Measurements from ENCODE around the gene VAV2.
"Not testable (repeated sequence)": the region's sequence is repeated elsewhere in the genome, so short reads cannot be mapped to it uniquely, and the experiment has no call there.

The VAV2 gene

DNA sequence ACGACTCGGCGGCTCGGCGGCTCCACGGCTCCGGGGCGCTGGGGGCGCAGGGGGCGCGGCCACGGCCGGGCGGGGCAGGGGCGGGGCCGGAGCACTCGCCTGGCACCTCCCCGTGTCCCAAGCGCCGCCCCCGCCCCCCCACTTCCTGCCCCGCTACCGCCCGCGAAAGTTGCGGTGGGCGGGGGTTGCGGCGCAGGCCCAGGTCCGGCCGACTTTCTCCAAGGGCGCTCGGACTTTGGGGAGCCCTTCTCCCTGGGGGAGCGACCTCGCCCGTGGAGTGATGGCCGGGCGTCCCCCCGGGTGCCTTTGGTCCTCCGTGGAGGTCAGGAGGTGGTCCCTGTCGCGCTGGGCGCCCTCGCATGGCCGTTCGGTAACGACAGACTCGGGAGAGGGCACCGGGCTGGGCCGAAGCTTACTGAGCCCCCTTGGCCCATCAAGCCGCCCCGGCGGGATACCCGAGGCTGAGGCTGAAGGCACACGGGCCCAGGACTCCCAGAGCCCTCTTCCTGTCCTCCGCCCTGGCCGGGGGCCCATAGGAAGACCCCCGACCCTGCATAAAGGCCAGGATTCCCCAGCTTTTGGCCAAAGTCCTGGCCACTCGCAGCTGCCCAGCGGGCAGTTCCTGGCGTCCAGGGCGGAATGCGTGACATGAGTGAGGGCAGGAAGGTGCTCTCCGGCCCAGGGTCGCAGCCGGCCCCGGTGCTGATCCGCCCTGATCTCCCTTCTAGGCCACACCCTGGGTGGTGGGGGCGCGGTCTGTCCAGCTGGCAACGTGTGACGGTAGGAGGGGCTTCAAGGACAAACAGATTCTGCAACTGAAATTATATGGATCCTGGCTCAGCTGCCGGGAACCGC is 883 bp upstream of the VAV2 start:
- peak overlapping the region; percentile 84 for H3K27ac ChIP-seq
- TF ChIP-seq, protein P1, sequence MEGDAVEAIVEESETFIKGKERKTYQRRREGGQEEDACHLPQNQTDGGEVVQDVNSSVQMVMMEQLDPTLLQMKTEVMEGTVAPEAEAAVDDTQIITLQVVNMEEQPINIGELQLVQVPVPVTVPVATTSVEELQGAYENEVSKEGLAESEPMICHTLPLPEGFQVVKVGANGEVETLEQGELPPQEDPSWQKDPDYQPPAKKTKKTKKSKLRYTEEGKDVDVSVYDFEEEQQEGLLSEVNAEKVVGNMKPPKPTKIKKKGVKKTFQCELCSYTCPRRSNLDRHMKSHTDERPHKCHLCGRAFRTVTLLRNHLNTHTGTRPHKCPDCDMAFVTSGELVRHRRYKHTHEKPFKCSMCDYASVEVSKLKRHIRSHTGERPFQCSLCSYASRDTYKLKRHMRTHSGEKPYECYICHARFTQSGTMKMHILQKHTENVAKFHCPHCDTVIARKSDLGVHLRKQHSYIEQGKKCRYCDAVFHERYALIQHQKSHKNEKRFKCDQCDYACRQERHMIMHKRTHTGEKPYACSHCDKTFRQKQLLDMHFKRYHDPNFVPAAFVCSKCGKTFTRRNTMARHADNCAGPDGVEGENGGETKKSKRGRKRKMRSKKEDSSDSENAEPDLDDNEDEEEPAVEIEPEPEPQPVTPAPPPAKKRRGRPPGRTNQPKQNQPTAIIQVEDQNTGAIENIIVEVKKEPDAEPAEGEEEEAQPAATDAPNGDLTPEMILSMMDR (IDR thresholded peaks at IDR 0.05): peak; percentile 75
- no peak for TF ChIP-seq ZFX (IDR thresholded peaks at IDR 0.05; ENCODE audit: borderline replicate concordance)

DNA sequence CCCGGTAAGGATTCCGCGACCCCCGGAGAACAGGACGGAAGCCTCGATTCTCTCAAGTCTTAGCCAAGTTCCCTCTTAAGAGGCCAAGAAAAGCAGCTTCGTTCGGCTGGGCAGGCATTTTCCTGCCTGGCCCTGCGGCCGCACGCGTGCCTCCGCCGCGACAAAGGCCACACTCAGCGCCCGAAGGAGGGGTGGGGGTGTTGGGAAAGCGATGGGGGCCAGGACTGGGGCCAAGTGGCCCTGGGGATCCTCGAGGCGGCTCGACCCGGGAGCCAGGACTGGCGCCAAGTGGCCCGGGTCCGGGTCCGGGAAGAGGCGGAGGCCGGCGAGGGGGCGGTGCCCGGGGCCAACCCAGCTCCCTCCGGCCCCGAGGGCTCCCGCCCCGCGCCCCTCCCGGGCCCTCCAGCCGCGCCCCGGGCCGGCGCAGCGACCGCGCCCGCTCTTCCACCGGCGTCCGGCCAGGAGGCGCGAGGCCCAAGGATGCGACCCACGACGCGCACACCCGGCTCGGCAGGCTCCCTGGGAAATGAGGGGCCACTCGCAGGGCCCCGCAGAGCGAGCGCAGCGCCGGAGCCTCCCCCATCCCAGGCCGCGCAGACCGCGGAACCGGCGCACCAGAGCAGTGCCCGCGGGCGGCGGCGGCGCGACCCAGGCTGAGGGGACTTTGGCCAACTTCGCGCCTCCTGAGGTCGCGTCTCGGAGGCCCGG is 756 bp downstream of the VAV2 start:
- TF ChIP-seq, protein P1 (IDR thresholded peaks at IDR 0.05): no peak
- no peak for TF ChIP-seq ZFX (IDR thresholded peaks at IDR 0.05; ENCODE audit: borderline replicate concordance)
- H3K27ac ChIP-seq: peak overlapping the region; percentile 84

DNA sequence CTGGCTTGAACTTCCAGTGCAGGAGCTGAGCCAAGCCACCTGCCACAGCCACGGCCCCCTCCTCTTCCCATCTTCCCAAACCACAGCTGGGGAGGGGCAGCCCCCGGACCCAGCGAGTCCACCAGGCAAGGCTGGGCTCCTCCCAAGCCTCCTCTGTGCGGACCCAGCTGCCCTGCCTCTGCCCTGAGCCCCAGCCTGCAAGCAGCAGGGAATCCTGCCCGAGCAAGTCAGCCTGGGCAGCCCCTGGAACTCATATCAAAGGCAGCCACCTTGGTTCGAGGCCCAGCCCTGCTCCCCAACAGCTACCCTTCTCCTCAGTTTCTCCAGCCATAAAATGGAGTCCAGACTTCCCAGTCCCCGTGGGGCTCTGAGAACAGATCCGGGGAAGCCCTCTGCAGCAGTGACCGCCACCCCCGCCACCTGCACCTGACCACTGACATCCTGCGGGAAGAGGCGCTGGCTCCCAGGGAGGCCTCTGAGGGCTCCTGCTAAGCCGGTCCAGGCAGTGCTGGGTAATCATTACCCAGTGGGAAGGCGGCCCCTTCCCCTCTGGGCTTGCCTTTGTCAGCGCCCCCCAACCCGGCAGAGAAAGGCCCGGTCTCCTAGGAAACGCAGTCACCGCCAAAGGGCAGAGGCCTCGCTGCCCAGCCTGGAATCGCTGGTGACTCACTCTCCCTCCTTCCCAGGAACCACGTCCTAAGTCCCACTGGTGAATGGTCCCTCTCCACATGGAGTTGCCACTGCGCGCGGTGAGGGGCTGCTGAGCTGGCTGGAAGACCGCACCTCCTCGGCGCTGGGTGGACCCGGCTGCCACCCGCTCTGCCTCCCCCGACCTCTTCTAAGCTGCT is 1.5 kb downstream of the VAV2 start:
- H3K27ac ChIP-seq: peak overlapping the region; percentile 84

GRCh38 chr9:133989625-133990365 is 2.3 kb downstream of the VAV2 start:
- H3K27ac ChIP-seq: no peak overlapping the region

More for the DNA sequence above, 1.5 kb downstream of the VAV2 start:
- TF ChIP-seq, protein P1 (IDR thresholded peaks at IDR 0.05): no peak
- TF ChIP-seq ZFX (IDR thresholded peaks at IDR 0.05; ENCODE audit: borderline replicate concordance): no peak

DNA sequence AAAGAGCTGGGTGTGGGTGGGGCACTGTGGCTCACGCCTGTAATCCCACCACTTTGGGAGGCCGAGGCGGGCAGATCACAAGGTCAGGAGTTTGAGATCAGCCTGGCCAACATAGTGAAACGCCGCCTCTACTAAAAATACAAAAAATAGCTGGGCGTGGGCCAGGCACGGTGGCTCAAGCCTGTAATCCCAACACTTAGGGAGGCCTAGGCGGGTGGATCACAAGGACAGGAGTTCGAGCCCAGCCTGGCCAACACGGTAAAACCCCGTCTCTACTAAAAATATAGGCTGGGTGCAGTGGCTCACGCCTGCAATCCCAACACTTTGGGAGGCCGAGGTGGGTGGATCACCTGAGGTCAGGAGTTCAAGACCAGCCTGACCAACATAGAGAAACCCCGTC is 3.4 kb downstream of the VAV2 start:
- not testable (repeated sequence) for H3K27ac ChIP-seq

More at GRCh38 chr9:133989625-133990365, 2.3 kb downstream of the VAV2 start:
- TF ChIP-seq ZFX (IDR thresholded peaks at IDR 0.05; ENCODE audit: borderline replicate concordance): no peak
- TF ChIP-seq, protein P1 (IDR thresholded peaks at IDR 0.05): no peak

GRCh38 chr9:133987946-133988665 is 4.0 kb downstream of the VAV2 start:
- no peak overlapping the region for H3K27ac ChIP-seq
- TF ChIP-seq, protein P1 (IDR thresholded peaks at IDR 0.05): no peak
